ENCODE results near the gene BTNL2.

- TF ChIP-seq CTCF (conservative IDR thresholded peaks at IDR 0.05; ENCODE audit: low read depth, low read length) (no peak), EZH2phosphoT487 (IDR thresholded peaks at IDR 0.05; ENCODE audit: borderline replicate concordance, low read length) (no peak), EZH2 (IDR thresholded peaks at IDR 0.05; ENCODE audit: low read length, unreplicated experiment) (no peak)
These were observed at the start of gene BTNL2 for GRCh38 chr6:32406857-32407256.

Measured in PC-3 (cell line).